A673 (cell line): ENCODE measurements around the gene STIMATE.

Experiments
- CTCF ChIP-seq: fragments of 300-800, 200-600 bp; sonication (generic); conservative IDR thresholded peaks from 2 replicates; pipeline ENCODE4 v1.5.1; 2017; ENCODE audit warnings: low read depth, mild to moderate bottlenecking, antibody characterized with exemption, low read length, moderate library complexity, mixed read lengths
- EZH2 ChIP-seq: fragments of 200-600 bp; sonication (generic); IDR thresholded peaks from 2 replicates; pipeline ENCODE4 v1.6.1; 2017; ENCODE audit warnings: borderline replicate concordance, low read depth, mild to moderate bottlenecking, mixed read lengths, antibody characterized with exemption, low read length; ENCODE audit not compliant: poor library complexity, severe bottlenecking

GRCh38 chr3:52811452-52812011 is 85.8 kb downstream of the STIMATE start:
- no peak for TF ChIP-seq CTCF
- TF ChIP-seq EZH2, result no peak
